ENCODE measurements around the gene SNW1. TPM values are rescaled to one million over a fixed set of nuclear protein-coding genes. Genes with fewer than 3 reads are reported as not detected.

The SNW1 gene
- total RNA-seq, 1 donor from 2014 or later, result 118 TPM

DNA sequence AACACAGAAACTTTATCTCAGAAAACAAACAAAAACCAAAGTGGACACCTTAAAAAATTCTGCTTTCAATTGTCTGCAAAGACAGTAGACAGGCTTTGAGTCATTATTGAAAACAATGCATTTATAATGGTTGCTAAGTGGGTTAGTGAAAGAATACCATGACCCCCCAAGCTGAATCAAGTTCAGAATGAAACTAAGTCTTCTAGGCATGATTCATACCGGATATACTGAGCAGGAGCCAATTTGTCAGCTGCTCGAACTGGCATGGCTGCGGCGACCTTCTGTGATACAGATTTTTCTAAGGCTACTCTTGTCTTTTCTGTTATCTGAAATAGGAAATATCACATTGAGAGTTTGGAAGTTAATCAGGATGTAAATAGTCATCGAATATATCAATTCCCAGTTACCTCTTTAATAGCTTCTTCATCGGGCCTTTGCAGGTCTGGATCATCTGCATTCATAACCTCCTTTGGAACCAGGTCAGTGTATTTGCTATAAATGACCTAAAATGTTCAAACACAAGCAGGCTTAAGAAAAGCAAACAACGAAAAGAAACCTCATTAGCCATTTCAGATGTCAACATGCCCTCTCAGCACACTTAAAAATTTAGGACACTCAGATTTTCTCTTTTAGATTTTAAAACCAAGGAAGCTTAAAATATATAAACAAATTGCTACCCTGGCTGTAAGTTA, 22.3 kb downstream of the SNW1 start:
- Mint-ChIP-seq H3K4me1 (ENCODE audit: low read depth) (peaks cover 16% of the 10 kb centered on the region), H3K4me3 (no peak overlapping the region), H3K36me3 (ENCODE audit: low read depth) (peaks cover 47% of the 10 kb centered on the region), H3K27ac (no peak overlapping the region), H3K9me3 (no peaks in the 10 kb centered on the region), H3K27me3 (ENCODE audit: insufficient read depth) (no peaks in the 10 kb centered on the region)
- no peak for DNase-seq (ENCODE audit: low spot score)
- intact Hi-C loops (cut with micrococcal nuclease), result no loop called here

- H3K4me3 Mint-ChIP-seq, result no peak overlapping the region
- no peaks in the 10 kb centered on the region for H3K27me3 Mint-ChIP-seq (ENCODE audit: insufficient read depth)
- peaks cover 55% of the 10 kb centered on the region for H3K36me3 Mint-ChIP-seq (ENCODE audit: low read depth)
- no peak overlapping the region for H3K27ac Mint-ChIP-seq
- no peak for DNase-seq (ENCODE audit: low spot score)
- intact Hi-C loops (cut with micrococcal nuclease), result no loop called here
- H3K4me1 Mint-ChIP-seq (ENCODE audit: low read depth), result no peaks in the 10 kb centered on the region
- H3K9me3 Mint-ChIP-seq, result no peaks in the 10 kb centered on the region
These were observed 29.9 kb downstream of the SNW1 start for GRCh38 chr14:77730976-77731497.

GRCh38 chr14:77722301-77722700, 38.7 kb downstream of the SNW1 start:
- Mint-ChIP-seq H3K27ac (no peak overlapping the region), H3K9me3 (no peaks in the 10 kb centered on the region), H3K4me1 (ENCODE audit: low read depth) (no peaks in the 10 kb centered on the region), H3K4me3 (no peak overlapping the region), H3K27me3 (ENCODE audit: insufficient read depth) (no peaks in the 10 kb centered on the region), H3K36me3 (ENCODE audit: low read depth) (peaks cover 56% of the 10 kb centered on the region)
- intact Hi-C loops (cut with micrococcal nuclease), result no loop called here
- DNase-seq (ENCODE audit: low spot score), result no peak

- no peak for DNase-seq (ENCODE audit: low spot score)
- intact Hi-C loops (cut with micrococcal nuclease), result no loop called here
- no peak overlapping the region for H3K27ac Mint-ChIP-seq
- H3K4me3 Mint-ChIP-seq, result no peak overlapping the region
- H3K27me3 Mint-ChIP-seq (ENCODE audit: insufficient read depth), result no peaks in the 10 kb centered on the region
- no peaks in the 10 kb centered on the region for H3K4me1 Mint-ChIP-seq (ENCODE audit: low read depth)
- peaks cover 56% of the 10 kb centered on the region for H3K36me3 Mint-ChIP-seq (ENCODE audit: low read depth)
- H3K9me3 Mint-ChIP-seq, result no peaks in the 10 kb centered on the region
These were observed 39.5 kb downstream of the SNW1 start for GRCh38 chr14:77721437-77721836.

DNA sequence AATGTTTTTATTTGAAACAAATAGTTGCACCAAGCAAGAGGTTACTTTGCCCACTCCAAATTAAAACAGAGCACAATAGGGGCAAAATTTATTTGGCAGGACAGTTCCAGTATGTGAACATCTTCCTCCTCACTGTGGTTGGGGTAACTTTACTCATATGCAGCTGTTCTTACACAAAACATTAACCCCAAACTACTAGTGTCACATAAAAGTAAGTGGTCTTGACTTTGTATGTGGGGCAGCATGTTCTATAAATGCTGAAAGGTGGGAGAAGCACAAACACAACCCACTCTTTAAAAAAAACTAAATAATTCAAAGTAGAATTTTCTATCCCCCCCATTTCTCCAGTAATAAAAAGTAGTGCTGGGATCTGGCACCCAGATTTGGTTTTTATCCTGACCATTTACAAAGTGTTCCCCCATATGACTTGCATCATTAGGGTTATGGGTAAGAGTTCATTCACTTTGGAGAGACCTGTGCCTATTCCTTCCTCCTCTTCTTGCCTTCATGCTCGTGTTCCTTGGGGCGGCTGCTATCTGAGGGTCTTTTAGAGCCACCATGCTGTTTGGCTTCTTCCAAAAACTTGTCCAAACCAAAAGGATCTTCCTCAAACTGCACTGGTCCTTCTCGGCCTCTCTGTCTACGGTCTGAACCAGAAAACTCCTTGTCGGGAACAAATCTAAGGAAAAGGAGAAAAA, 43.2 kb downstream of the SNW1 start:
- H3K27ac Mint-ChIP-seq, result no peak overlapping the region

GRCh38 chr14:77714926-77715325, 46.0 kb downstream of the SNW1 start:
- Mint-ChIP-seq H3K27me3 (ENCODE audit: insufficient read depth) (no peaks in the 10 kb centered on the region), H3K27ac (peak overlapping the region; percentile 87), H3K4me1 (ENCODE audit: low read depth) (peaks cover 23% of the 10 kb centered on the region), H3K36me3 (ENCODE audit: low read depth) (peaks cover 47% of the 10 kb centered on the region), H3K4me3 (peak overlapping the region; percentile 23), H3K9me3 (no peaks in the 10 kb centered on the region)
- DNase-seq (ENCODE audit: low spot score), result no peak
- intact Hi-C loops (cut with micrococcal nuclease), result no loop called here

More for the DNA sequence above, 43.2 kb downstream of the SNW1 start:
- H3K36me3 Mint-ChIP-seq (ENCODE audit: low read depth), result peaks cover 50% of the 10 kb centered on the region
- H3K4me3 Mint-ChIP-seq, result no peak overlapping the region
- H3K4me1 Mint-ChIP-seq (ENCODE audit: low read depth), result peaks cover 15% of the 10 kb centered on the region
- H3K27me3 Mint-ChIP-seq (ENCODE audit: insufficient read depth), result no peaks in the 10 kb centered on the region
- intact Hi-C loops (cut with micrococcal nuclease), result no loop called here
- no peaks in the 10 kb centered on the region for H3K9me3 Mint-ChIP-seq
- no peak for DNase-seq (ENCODE audit: low spot score)

DNA sequence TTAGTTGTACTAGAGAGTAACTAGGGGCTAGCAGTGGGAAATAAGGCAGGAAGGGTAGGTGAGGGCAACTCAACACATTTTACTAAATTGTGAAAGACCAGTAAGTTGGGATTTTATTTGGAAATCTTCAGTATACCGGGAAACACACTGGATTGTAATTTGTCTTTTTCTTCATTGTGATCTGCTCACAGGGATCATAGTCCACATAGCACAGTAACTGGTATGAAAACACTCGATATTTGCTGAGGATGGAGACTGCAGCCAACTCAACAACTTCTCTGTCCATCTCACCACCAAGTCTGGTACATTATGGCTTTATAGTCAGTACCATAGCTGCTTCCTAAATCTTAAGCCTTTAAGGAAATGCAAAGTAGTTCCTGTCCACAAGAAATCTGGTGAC, 50.6 kb downstream of the SNW1 start:
- Mint-ChIP-seq H3K9me3 (no peaks in the 10 kb centered on the region), H3K27me3 (ENCODE audit: insufficient read depth) (no peaks in the 10 kb centered on the region), H3K36me3 (ENCODE audit: low read depth) (peaks cover 41% of the 10 kb centered on the region), H3K4me1 (ENCODE audit: low read depth) (peaks cover 47% of the 10 kb centered on the region), H3K27ac (no peak overlapping the region), H3K4me3 (peak overlapping the region; percentile 17)
- intact Hi-C loops (cut with micrococcal nuclease), result no loop called here
- DNase-seq (ENCODE audit: low spot score), result no peak

DNA sequence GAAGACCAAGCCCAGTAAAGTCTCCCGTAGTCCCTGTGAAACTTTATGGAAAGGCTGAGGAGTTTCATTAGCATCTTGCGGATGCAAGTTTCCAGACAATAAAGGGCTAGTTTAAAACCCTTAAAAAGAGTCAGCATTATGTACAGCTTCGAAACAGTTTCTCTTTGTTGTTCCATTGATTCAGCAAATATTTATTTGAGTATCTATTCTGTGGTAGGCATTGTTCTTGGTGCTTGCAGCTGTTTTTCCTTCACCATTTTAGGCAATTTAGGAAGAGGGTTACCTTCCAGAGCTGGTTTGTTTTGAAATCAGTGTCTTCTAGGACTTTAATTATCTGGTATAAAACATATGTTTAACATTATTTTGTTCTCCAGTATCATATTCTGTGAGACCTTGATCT, 51.5 kb downstream of the SNW1 start:
- DNase-seq (ENCODE audit: low spot score), result no peak
- intact Hi-C loops (cut with micrococcal nuclease), result loop anchor here (1.0 to 10.0 kb wide), 6 partner anchors 67 to 675 kb away; partner anchors contain the start of genes SAMD15 and TMED8
- Mint-ChIP-seq H3K36me3 (ENCODE audit: low read depth) (peaks cover 36% of the 10 kb centered on the region), H3K9me3 (no peaks in the 10 kb centered on the region), H3K27me3 (ENCODE audit: insufficient read depth) (no peaks in the 10 kb centered on the region), H3K4me1 (ENCODE audit: low read depth) (peaks cover 42% of the 10 kb centered on the region), H3K27ac (peak overlapping the region; percentile 98), H3K4me3 (peak overlapping the region; percentile 99)

- peak overlapping the region; percentile 99 for H3K4me3 Mint-ChIP-seq
- no peak for DNase-seq (ENCODE audit: low spot score)
- H3K36me3 Mint-ChIP-seq (ENCODE audit: low read depth), result peaks cover 35% of the 10 kb centered on the region
- intact Hi-C loops (cut with micrococcal nuclease), result loop anchor here (1.0 to 10.0 kb wide), 13 partner anchors 53 to 674 kb away; partner anchors contain the start of genes ADCK1, CIPC, GSTZ1 and SAMD15
- H3K9me3 Mint-ChIP-seq, result no peaks in the 10 kb centered on the region
- H3K27ac Mint-ChIP-seq, result peak overlapping the region; percentile 98
- no peaks in the 10 kb centered on the region for H3K27me3 Mint-ChIP-seq (ENCODE audit: insufficient read depth)
- H3K4me1 Mint-ChIP-seq (ENCODE audit: low read depth), result peaks cover 41% of the 10 kb centered on the region
These were observed 52.2 kb downstream of the SNW1 start for GRCh38 chr14:77708749-77709148.

GRCh38 chr14:77707724-77708408, 53.1 kb downstream of the SNW1 start, which contains the start of the genes ALKBH1 and SLIRP:
TSS of gene ALKBH1 (minus strand) at chr14:77708023. CDS start at chr14:77708004, 19 bp downstream.
TSS of gene SLIRP (plus strand) at chr14:77708103. CDS start at chr14:77708112, 9 bp downstream.
- Mint-ChIP-seq H3K4me3 (peak within 1 kb of the TSS; percentile 99), H3K36me3 (ENCODE audit: low read depth) (peaks cover 32% of the 10 kb centered on the region), H3K9me3 (no peaks in the 10 kb centered on the region), H3K27me3 (ENCODE audit: insufficient read depth) (no peaks in the 10 kb centered on the region), H3K4me1 (ENCODE audit: low read depth) (peaks cover 41% of the 10 kb centered on the region), H3K27ac (peak within 1 kb of the TSS; percentile 98)
- DNase-seq (ENCODE audit: low spot score), result peak; percentile 81
- intact Hi-C loops (cut with micrococcal nuclease), result loop anchor here (1.0 to 10.0 kb wide), 12 partner anchors 53 to 673 kb away; partner anchors contain the start of genes ADCK1, CIPC, GSTZ1 and SAMD15

- intact Hi-C loops (cut with micrococcal nuclease), result loop anchor here (5.0 to 10.0 kb wide), 4 partner anchors 115 to 673 kb away; no protein-coding TSS in a partner anchor
- DNase-seq (ENCODE audit: low spot score), result no peak
- peak overlapping the region; percentile 99 for H3K4me3 Mint-ChIP-seq
- peaks cover 41% of the 10 kb centered on the region for H3K4me1 Mint-ChIP-seq (ENCODE audit: low read depth)
- peak overlapping the region; percentile 98 for H3K27ac Mint-ChIP-seq
- H3K9me3 Mint-ChIP-seq, result no peaks in the 10 kb centered on the region
- H3K36me3 Mint-ChIP-seq (ENCODE audit: low read depth), result peaks cover 29% of the 10 kb centered on the region
- H3K27me3 Mint-ChIP-seq (ENCODE audit: insufficient read depth), result no peaks in the 10 kb centered on the region
These were observed 53.6 kb downstream of the SNW1 start for GRCh38 chr14:77707355-77707723.

- Mint-ChIP-seq H3K27ac (no peak overlapping the region), H3K4me3 (no peak overlapping the region), H3K9me3 (no peaks in the 10 kb centered on the region), H3K36me3 (ENCODE audit: low read depth) (peaks cover 26% of the 10 kb centered on the region), H3K27me3 (ENCODE audit: insufficient read depth) (no peaks in the 10 kb centered on the region), H3K4me1 (ENCODE audit: low read depth) (no peaks in the 10 kb centered on the region)
- intact Hi-C loops (cut with micrococcal nuclease), result no loop called here
- DNase-seq (ENCODE audit: low spot score), result no peak
These were observed 69.7 kb downstream of the SNW1 start for GRCh38 chr14:77691259-77691658.

Measured in activated T-helper 1 cell treated with anti-CD3 and anti-CD28 coated beads, Interleukin-12 subunit alpha, Interleukin-12 subunit beta, Interleukin-2, Interleukin-4 antibody, amounts not matched to agents 30 ng/mL and 10 ng/mL and 1 ng/mL, durations not matched to agents 14 hours and 24 hours and 36 hours (primary cell).